Stimulated activated CD8-positive, alpha-beta memory T cell treated with anti-CD3 and anti-CD28 coated beads, Interleukin-2, amount 100 ng/mL, for 1 hour (primary cell): Measurements from ENCODE around the gene HSBP1L1.

Source experiments
- DNase-seq, 2 donors: peaks; one replicate each; pipeline ENCODE4 v3.0.0-alpha.2; 2020; ENCODE audit warnings: low read depth in 2 of 2

The HSBP1L1 gene

DNA sequence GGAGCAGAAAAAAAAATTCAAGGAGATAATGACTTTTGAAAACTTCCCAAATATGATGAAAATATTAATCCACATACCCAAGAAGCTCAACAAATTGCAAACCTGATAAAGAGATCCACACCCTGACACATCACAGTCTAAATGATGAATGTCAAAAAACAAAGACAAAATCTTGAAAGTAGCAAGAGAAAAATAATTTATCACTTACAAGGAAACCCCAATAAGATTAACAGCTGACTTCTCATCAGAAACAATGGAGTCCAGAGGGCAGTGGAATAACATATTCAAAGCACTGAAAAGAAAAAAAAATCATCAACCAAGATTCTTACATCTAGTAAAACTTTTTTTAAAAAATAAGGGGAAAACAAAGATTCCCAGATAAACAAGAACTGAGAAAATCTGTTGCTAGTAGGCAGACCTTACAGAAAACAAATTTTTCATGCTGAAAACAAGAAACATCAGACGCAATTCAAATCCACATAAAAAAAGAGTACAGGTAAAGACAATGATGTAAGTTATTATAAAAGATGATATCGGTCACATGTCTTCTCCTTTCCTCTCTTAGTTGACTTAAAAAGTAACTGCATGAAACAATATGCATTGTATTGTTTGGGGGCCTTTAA, 34.3 kb upstream of the HSBP1L1 start:
- DNase-seq: no peak

DNA sequence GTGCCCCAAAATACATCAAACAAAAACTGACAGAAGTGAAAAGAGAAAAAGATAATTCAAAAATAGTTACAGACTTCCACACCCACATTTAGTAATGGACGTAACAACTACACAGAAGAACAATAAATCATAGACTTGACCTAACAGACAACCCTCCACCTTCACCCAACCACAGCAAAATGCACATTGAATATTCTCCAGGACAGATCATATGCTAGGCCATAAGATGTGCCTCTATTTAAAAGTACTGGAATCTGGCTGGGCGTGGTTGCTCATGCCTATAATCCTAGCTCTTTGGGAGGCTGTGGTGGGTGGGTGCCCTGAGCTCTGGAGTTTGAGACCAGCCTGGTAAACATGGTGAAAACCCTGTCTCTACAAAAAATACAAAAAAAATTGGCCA, 33.0 kb upstream of the HSBP1L1 start:
- DNase-seq: no peak

DNA sequence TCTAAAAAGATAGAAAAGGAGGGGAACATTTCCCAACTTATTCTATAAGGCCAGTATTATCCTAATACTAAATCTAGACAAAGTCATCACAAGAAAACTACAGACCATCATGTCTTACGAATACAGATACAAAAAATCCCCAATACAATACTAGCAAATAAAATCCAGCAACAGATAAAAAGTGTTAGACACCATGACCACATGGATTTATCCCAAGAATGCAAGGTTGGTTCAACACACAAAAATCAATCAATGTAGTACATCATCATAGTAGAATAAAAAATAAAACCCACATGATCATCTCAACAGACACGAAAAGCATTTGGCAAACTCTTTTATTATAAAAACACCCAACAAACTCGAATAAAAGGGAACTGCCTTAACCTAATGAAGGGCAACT, 31.5 kb upstream of the HSBP1L1 start:
- DNase-seq: no peak

DNA sequence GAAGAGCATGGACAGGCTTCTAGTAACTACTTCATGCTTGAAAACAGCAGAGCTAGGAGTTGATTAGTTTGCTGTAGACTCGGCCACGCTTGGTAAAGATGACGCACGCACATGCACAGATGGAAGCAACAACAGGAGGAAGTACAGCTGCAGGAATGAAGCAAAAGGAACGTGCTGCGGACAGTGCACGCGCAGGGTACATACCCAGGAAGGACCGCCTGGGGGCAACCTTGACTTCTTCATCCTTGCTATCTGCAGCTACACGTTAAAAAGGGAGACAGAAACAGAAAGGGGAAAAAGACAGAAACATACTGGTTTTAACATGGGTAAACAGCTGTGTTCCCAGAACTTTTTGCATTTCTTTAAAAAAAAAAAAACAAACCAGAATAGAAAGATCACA, 30.7 kb upstream of the HSBP1L1 start:
- no peak for DNase-seq

DNA sequence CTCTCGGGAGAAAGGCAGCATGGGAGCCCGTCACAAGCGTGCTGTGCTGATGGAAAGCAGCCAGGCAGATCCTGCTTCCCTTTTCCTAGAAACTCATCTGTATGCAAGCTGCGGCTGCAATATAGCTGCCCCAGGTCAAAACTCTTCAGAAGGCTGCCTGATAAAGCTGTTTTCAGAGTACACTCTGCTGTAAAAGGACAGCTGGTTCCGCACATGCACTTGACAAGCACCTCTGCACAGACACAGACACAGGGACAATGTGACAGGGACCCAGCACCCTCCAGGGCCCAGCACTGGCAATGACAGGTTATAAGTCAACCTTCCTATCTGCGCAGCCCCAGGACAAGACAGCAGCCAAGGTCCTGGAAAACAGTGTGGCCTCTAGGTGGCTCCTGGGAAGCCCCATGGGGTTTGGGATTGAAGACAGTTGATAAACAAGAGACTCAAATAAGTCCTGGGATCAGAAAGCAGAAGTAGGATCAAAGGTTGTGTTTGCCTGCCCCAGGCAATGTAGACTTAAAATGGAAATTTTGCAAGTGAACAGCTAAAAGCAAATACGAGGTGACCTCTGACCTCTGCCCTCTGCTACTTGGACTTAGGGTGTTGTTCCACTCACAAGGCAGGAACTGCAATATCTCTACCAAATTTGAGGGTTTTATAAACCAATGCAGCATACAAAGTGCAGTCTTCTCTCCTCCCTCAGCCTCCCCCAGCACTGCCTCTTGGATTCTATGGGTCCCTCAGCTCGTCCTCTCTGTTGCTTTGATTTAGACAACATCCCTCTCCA, 29.9 kb upstream of the HSBP1L1 start:
- no peak for DNase-seq

DNA sequence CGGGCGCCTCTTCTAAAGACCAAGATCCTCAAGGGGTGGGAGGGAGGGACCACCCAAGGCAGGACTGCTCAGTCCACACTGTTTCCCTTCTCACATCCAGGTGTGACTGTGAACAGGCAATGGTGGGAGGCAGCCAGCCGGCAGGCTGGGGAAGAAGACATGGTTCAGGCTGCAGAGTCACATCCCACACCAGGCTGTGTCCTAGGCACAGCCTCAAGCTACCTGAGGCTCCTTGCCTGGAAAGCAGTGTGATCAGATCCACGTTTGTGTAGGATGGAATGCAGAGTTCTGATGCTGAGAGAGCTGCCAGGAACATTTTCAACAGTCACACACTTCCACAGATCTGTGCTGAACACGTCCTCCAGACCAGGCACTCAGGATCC, 29.4 kb upstream of the HSBP1L1 start:
- DNase-seq: no peak

DNA sequence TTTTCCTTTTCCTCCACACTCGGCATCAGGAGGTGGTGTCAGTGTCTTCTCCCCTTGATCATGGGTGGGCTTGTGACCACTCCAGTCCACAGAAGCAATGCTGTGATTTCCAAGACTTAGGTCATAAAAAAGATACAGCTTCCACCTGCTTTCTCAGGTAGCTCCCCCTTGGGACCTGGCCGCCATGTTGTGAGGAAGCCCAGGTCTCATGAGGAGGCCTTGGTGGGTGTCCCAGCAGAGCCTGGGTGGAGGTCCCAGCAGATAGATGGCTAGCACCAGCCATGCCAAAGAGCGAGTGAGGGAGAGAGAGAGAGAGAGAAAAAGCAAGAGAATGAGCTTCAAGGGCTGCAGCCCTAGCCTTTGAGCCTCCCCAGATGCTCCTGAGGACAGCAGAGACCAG, 28.9 kb upstream of the HSBP1L1 start:
- DNase-seq: no peak

DNA sequence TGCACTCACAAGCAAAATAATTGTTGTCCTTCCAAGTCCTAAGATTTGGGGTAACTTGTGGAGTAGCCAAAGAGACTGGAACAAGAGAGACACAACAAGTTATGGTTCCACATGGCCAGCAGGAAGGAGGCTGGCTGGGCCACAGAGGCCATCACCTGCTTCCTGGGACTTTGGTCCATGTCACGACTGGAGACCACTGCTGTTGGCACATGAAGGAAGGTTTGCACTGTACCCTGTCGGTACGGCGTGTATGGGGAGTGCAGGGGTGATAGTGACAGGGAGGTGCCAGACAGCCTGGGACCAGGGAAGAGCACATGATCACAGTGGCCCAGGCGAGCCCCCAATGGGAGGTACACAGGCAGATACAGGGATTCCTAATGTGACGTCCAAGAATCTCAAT, 28.5 kb upstream of the HSBP1L1 start:
- DNase-seq: no peak

DNA sequence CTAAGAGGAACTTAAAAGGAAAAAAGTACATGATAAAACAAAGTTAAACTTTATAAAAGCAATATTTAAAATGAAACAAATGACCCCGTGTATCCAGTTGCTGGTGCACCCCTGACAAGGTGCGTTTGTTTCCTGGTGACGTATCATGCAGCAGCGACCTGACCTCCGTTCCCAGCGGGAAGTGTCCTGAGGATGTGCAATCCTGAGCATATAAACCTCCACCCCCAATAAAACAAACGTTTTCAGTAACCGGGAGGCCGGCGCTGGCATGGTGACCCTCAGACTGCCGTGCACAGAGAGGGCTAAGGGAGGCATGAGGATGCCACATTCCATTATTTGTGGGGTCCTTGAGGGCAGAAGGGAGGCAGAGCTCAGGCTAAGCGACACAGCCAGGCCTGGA, 27.8 kb upstream of the HSBP1L1 start:
- DNase-seq: no peak

DNA sequence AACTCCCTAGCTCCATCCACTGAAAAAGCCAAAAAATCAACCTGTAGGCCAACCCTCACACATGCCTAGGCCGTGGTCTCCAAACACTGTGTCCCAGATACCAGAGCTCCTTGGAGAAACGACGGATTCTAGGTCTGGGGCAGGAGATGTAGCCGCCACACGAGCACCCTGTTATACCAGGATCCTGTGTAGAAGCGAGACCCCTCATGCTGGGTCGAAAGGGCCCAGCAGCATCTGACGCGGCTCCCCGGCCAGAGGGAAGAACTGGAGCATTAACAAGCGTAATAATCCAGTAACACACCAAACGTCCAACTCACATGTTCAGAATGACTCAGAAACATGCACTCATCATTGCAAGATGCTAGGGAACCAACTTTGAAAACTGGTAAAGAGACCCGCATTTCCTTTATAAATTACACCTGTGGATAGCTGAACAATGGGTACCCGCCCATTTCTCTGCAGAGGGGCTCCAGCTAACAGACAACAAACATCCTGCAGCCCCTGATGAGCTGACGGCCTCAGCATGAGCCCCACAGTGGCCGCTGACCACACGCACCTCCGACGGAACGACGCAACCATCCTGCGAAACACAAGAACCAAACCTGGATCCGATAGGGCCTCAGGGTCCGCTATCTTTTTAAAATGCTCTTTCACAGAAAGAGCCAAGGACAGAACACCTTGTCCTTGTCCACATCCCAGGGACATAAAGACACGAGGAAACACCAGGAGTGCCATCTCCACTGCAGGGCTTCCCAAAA, 27.2 kb upstream of the HSBP1L1 start:
- no peak for DNase-seq

DNA sequence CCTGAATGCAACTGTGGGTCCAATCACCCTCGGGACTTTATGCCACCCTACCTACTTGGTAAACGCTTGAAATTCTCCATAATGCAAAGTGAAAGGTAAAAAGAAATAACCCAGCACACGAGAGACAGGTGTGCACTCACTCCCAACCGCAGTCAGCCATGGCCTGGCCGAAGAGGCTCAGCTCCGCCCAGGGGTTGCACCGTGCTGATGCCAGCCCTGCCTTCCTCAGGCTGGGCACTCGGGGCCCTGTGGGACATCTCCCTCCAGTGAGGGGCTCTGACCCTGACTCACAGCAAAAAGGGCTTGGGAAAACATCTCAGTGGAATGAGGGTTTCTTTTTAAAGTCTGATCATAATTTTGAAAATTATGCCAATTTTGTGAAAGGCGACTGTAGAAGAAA, 26.2 kb upstream of the HSBP1L1 start:
- no peak for DNase-seq

DNA sequence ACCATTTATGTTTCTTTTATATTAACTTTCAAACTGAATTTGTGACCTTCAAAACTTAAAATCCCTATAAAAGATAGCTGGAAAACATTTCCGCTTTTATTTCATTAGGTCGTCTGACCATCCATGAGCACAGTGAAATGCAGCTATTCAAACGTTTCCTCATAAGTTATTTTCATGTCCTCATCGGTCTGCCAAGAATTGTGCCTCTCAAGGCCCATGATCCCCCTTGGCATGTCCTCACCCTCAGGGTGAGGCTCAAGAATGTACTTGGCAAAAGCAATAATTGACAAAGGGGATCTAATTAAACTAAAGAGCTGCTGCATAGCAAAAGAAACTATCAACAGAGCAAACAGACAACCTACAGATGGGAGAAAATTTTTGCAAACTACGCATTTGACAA, 25.3 kb upstream of the HSBP1L1 start:
- DNase-seq: no peak

DNA sequence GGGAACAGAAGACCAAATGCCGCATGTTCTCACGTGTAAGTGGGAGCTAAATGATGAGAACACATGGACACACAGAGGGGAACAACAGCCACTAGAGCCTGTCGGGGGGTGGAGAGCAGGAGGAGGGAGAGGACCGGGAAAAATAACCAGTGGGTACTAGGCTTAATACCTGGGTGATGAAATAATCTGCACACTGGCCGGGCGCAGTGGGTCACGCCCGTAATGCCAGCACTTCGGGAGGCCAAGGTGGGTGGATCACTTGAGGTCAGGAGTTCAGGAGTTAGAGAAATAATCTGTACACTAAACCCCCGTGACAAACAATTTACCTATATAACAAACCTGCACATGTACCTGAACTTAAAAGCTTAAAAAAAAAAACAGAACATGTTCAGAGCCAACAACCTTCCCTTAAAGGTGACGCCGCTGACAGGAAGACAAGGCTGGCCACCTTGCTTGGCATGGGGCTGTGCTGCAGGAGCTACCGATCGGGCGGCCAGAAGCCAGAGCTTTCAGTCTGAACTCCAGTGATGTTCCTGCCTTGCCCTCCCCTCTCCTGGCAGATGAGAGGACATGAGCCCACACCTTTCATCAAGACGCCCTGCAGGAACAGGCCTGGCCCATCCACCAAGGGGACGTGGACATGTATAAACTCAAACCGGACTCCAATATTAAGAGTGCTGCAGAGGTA, 24.2 kb upstream of the HSBP1L1 start:
- no peak for DNase-seq

DNA sequence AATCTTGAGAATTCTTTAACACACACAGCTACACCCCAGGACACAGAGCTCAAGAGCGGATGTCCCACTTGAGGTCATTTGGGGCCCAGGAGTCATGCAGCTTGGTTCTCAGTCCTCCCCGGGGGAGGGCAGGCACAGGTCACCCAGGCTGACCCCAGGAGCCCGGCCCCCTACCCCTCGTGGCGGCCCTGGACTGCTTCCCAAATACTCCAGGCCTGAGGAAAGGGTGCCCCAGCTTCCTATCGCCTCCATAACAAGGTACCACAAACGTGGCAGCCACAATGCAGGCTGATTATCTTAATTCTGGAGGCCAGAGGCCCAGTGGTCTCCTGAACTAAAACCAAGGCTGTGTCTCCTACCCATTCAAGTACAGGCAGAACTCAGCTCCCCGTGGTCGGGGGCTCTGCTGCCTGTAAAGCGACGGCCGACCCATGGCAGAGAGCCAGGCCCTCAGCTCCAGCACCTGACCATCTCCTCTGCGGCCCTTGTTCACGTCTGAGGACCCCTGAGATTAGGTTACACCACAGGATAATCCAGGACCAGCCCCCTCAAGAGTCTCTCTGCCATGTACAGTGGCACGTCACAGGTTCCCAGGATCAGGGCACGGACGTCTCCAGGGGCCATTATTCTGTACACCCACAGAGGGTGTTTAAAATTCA, 23.5 kb upstream of the HSBP1L1 start:
- DNase-seq: no peak

DNA sequence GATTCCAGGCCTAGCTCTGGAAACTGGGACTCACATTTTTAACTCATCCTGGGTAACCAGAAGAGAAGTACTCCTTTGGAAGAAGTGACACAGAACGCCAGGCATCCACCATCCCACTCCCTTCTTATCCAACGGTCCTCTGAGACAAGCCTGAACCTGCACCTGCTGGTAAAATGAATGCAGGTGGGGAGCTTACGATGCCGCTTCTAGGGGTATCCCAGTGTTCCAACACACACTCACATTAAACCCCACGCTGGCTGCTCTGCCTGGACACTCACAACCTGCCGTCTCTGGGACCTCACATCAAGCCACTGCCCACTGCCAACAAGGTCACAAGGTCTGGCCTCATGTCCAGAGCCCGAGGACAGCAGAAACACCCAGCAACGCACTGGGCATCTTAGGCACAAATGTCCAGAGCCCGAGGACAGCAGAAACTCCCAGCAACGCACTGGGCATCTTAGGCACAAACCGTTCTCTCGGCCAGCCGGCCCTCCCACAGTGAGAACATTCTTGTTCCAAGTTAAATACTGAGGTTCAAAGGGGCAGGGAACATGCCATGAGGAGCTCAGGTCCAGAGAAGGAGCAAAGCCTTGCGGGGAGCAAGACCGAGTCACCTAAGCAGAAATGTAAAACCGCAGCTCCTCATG, 22.8 kb upstream of the HSBP1L1 start:
- no peak for DNase-seq

DNA sequence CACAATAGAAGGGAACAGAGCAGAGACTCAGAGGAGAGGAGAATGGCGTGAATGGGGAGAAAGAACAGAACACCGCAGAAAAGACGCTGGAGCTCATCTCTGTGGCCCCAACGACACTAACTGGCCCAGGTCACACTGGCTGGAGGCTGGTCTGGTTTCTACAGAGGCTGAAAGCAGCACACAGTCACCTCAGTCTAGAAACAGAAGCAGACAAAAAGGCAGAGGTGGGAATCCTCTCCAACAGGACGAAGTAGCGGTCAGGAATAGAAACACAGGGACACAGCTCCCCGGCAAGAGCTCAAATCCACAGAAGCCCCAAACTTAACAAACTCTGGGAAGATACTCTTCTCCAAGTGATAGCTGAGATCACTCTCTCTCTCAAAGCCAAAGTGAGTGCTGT, 22.2 kb upstream of the HSBP1L1 start:
- no peak for DNase-seq

DNA sequence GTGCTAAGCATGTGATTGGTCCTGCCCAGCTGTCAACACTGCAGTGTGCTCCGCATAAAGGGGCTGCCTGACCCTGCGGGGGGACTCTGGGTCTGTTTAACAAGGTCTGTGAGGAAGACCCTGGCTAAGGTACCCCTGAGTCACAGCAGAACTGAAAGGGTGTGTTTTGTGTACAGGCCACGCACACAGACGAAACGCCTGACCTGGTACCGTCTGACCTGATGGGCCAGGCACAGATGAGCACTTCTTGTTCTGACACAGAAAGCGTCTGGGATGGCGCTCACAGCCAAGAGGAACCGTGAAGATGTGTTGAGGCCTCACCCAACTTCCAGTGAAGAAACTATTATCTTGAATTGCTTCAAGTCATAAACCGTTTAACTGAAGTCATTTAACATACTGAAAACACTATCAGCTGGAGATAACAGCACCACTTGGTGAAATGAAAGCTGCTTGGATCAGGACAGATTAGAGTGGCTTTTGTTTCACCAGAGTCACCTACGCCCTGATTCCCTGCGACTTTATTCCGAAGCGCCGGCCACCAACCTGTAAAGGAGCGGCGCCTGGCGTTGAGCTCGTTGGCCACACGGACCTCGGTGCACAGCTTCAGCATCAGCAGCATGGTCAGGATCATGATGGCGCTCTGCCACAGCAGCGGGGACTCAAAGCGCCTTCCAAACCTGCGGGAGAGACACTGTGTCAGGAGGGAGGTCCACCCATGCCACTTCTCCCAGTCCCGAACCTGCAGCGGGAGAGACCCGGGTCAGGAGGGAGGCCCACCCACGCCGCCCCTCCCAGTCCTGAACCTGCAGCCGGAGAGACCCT, 21.4 kb upstream of the HSBP1L1 start:
- DNase-seq: no peak

DNA sequence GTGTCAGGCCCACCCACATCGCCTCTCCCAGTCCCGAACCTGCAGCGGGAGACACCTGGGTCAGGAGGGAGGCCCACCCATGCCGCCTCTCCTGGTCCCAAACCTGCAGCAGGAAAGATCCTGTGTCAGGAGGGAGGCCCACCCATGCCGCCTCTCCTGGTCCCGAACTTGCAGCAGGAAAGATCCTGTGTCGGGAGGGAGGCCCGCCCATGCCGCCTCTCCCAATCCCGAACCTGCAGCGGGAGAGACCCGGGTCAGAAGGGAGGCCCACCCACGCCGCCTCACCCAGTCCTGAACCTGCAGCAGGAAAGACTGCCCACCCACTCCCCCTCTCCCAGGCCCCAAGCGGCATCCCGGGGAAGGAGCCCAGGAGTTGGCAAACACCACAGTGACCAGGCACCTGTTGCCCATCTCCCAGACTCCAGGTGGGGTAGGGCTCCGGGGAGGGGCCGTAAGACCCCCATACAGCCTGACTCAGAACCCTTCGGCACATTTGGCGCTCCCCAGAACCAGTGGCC, 20.8 kb upstream of the HSBP1L1 start:
- DNase-seq: no peak

DNA sequence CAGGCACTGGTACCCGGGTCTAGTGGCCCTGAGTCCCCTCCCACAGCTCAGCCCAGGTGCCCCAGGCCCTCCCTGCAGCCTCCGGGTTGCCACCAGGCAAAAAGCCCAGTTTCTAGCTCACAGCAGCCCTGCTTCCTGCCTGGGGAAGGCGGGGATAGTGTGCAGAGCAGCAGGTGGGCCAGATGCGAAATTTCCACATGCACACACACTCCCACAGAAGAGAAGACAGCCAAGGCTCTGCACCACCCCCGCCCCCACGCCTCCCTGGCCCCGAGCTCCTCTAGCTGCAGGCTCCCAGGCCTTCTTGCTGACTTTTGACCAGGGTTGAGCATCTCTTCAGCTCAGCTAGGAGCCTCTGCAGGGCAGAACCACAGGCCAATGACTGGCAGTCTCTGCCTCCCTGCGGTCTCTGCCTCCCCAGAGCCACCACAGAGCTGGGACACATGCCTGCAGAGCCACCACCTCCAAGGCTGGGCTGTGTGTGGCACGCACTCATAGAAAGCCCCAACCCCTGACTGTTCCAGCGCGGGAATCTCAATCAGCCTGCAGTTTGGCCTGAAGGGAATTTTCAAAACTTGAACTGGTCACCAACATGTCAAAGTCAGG, 20.2 kb upstream of the HSBP1L1 start:
- DNase-seq: no peak

DNA sequence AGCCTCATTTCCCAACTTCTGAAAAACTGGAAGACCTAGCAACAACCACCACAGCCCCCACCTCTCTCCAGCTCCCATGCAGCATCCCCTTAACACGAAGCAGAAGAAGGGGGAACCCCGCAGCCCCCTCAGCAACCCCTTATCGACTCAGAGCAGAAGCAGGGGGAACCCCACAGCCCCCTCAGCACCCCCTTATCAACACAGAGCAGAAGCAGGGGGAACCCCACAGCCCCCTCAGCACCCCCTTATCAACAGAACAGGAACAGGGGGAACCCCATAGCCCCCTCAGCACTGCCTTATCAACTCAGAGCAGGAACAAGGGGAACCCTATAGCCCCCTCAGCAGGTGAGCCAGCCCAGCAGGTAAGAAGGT, 19.7 kb upstream of the HSBP1L1 start:
- no peak for DNase-seq
